Astrocyte (in vitro differentiated cells and primary cell): ENCODE results near the gene CLCN6.

Experiments
- EZH2 ChIP-seq: IDR thresholded peaks from 2 replicates; pipeline ENCODE4 v1.6.1; 2012; ENCODE audit warnings: mild to moderate bottlenecking, low read length, inconsistent platforms; ENCODE audit not compliant: insufficient read depth
- TF ChIP-seq, protein P1 (sequence below): IDR thresholded peaks from 2 replicates; pipeline ENCODE4 v1.5.1; 2011; ENCODE audit warnings: low read depth, mild to moderate bottlenecking, inconsistent platforms, low read length, moderate library complexity; ENCODE audit not compliant: insufficient read depth

DNA sequence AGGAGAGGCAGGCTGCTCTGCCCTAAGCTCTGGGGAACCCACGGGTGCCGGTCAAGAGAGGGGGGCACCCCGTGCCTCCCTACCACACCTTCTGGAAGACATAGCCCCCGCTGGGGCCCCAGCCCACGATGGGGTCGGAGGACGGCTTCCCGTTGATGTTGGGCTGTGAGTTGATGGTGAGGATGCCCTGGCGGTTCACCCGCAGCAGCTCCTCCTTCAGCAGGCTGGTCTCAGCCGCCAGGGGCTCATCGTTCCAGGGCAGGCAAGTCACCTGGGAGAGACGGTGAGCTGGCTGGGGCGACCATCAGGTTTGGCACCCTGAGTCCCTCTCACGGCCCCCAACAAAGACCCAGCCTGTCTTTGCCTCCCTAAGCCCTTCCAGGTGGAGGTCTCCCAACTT is 12.2 kb upstream of the CLCN6 start:
- TF ChIP-seq EZH2, result no peak
- TF ChIP-seq, protein P1, sequence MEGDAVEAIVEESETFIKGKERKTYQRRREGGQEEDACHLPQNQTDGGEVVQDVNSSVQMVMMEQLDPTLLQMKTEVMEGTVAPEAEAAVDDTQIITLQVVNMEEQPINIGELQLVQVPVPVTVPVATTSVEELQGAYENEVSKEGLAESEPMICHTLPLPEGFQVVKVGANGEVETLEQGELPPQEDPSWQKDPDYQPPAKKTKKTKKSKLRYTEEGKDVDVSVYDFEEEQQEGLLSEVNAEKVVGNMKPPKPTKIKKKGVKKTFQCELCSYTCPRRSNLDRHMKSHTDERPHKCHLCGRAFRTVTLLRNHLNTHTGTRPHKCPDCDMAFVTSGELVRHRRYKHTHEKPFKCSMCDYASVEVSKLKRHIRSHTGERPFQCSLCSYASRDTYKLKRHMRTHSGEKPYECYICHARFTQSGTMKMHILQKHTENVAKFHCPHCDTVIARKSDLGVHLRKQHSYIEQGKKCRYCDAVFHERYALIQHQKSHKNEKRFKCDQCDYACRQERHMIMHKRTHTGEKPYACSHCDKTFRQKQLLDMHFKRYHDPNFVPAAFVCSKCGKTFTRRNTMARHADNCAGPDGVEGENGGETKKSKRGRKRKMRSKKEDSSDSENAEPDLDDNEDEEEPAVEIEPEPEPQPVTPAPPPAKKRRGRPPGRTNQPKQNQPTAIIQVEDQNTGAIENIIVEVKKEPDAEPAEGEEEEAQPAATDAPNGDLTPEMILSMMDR, result no peak
